ENCODE measurements around the gene TMEM200A. TPM values are rescaled to one million over a fixed set of nuclear protein-coding genes. Genes with fewer than 3 reads are reported as not detected.

Gene TMEM200A
- total RNA-seq, 5 donors from 2014 or later (not counting 1 experiment from before 2014, with no cell fraction given), result 1.2 to 5.5 (median 3.4) TPM

DNA sequence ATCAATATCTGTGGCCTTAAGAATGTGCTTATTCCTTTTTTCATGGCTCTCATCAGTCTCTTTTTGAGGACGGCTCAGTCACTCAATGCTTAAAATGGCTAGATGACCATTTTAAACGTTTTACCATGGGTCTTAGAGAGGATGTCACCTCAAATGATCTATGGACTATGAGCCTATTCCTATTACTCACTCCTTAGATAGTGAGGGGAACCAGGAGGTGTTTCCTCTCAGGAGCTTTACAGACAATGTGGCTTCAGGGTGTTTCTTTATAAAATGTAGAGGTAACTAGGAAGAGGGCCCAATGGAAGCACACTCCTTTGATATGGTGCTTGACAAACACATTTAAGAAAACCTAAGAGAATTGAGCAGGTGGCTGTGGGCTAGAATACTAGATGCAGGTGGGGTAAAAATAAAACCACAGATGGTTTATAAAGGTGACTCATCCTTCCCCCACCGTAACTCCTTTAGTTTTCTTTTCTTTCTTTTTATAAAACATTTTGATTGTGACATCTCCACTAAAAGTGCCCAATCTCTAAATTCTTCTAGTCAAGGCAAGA lies 1.5 kb upstream of the TMEM200A start:
- no peak overlapping the region for H3K4me3 ChIP-seq (ENCODE audit: control insufficient read depth in 1 of 2, extremely low read depth in 1 of 2, low read length in 1 of 2)
- ATAC-seq (replicated peaks in 1 of 4) (peak in 2 of 4 experiments; percentile 5 to 7), DNase-seq (no peak)
- WGBS (ENCODE audit: insufficient coverage), result no CpG with 5 or more reads among the region's 3 CpGs
- CTCF ChIA-PET, result no interaction called here
- H3K4me1 ChIP-seq (ENCODE audit: control insufficient read depth in 1 of 2, extremely low read depth in 1 of 2, insufficient read depth in 2 of 2, low read length in 2 of 2), result peaks cover 3 to 19% of the 10 kb centered on the region in 2 experiments
- H3K36me3 ChIP-seq (ENCODE audit: control insufficient read depth in 2 of 2, extremely low read depth in 1 of 2, insufficient read depth in 1 of 2, low read length in 1 of 2), result no peaks in the 10 kb centered on the region
- H3K9me3 ChIP-seq, result no peaks in the 10 kb centered on the region
- no peak overlapping the region for H3K27ac ChIP-seq (ENCODE audit: low read length)
- H3K27me3 Mint-ChIP-seq, result peaks cover 5 to 10% of the 10 kb centered on the region in 2 donors
- peak overlapping the region; percentile 69 to 79 (median 78) for H3K4me3 Mint-ChIP-seq
- peaks cover 0 to 20% (median 10%) of the 10 kb centered on the region in 3 donors for H3K9me3 Mint-ChIP-seq
- H3K36me3 Mint-ChIP-seq, result no peaks in the 10 kb centered on the region
- H3K4me1 Mint-ChIP-seq, result peaks cover 25 to 34% (median 32%) of the 10 kb centered on the region in 3 donors
- H3K27me3 ChIP-seq (replicated peaks in 1 of 2; ENCODE audit: control insufficient read depth in 2 of 2, extremely low read depth in 1 of 2, insufficient read depth in 2 of 2, low read length in 1 of 2), result peaks cover 0 to 11% of the 10 kb centered on the region in 2 experiments
- no peak overlapping the region for H3K27ac Mint-ChIP-seq
- POLR2A ChIA-PET, result no interaction called here

GRCh38 chr6:130366107-130367005 lies 539 bp downstream of the TMEM200A start:
- Mint-ChIP-seq H3K9me3 (peaks cover 0 to 5% (median 0%) of the 10 kb centered on the region in 3 donors), H3K36me3 (no peaks in the 10 kb centered on the region), H3K4me3 (peak overlapping the region; percentile 79 to 85 (median 79)), H3K4me1 (peaks cover 25 to 34% (median 32%) of the 10 kb centered on the region in 3 donors), H3K27ac (peak overlapping the region; percentile 44 to 80), H3K27me3 (peaks cover 0 to 10% of the 10 kb centered on the region in 2 donors)
- CTCF ChIA-PET, result interaction anchor here in 1 of 2 donors (0.7 kb wide), 1 partner anchor 236 kb away, joined by 9 read pairs; no protein-coding TSS in a partner anchor
- DNase-seq (peak in 8 of 35 experiments; percentile 3 to 30 (median 16)), ATAC-seq (replicated peaks in 1 of 4) (peak; percentile 42 to 67 (median 55))
- Histone ChIP-seq H3K27me3 (replicated peaks in 1 of 2; ENCODE audit: control insufficient read depth in 2 of 2, extremely low read depth in 1 of 2, insufficient read depth in 2 of 2, low read length in 1 of 2) (peaks cover 0 to 11% of the 10 kb centered on the region in 2 experiments), H3K4me3 (ENCODE audit: control insufficient read depth in 1 of 2, extremely low read depth in 1 of 2, low read length in 1 of 2) (peak overlapping the region; percentile 79 to 83), H3K4me1 (ENCODE audit: control insufficient read depth in 1 of 2, extremely low read depth in 1 of 2, insufficient read depth in 2 of 2, low read length in 2 of 2) (peaks cover 3 to 19% of the 10 kb centered on the region in 2 experiments), H3K9me3 (no peaks in the 10 kb centered on the region), H3K27ac (ENCODE audit: low read length) (no peak overlapping the region), H3K36me3 (ENCODE audit: control insufficient read depth in 2 of 2, extremely low read depth in 1 of 2, insufficient read depth in 1 of 2, low read length in 1 of 2) (no peaks in the 10 kb centered on the region)
- POLR2A ChIA-PET, result no interaction called here
- WGBS (ENCODE audit: insufficient coverage), result 10% methylated on average over 33 of the region's 65 CpGs

- H3K4me3 ChIP-seq (ENCODE audit: control insufficient read depth in 1 of 2, extremely low read depth in 1 of 2, low read length in 1 of 2), result no peak overlapping the region
- no peak overlapping the region for H3K27ac ChIP-seq (ENCODE audit: low read length)
- CTCF ChIA-PET, result interaction anchor here in 1 of 2 donors (1.3 kb wide), 1 partner anchor 331 kb away, joined by 4 read pairs; no protein-coding TSS in a partner anchor
- Mint-ChIP-seq H3K4me1 (peaks cover 25 to 34% (median 32%) of the 10 kb centered on the region in 3 donors), H3K9me3 (no peaks in the 10 kb centered on the region), H3K27ac (no peak overlapping the region), H3K4me3 (peak overlapping the region; percentile 16 to 79 (median 28)), H3K27me3 (peaks cover 0 to 10% of the 10 kb centered on the region in 2 donors), H3K36me3 (no peaks in the 10 kb centered on the region)
- peaks cover 0 to 11% of the 10 kb centered on the region in 2 experiments for H3K27me3 ChIP-seq (replicated peaks in 1 of 2; ENCODE audit: control insufficient read depth in 2 of 2, extremely low read depth in 1 of 2, insufficient read depth in 2 of 2, low read length in 1 of 2)
- H3K36me3 ChIP-seq (ENCODE audit: control insufficient read depth in 2 of 2, extremely low read depth in 1 of 2, insufficient read depth in 1 of 2, low read length in 1 of 2), result no peaks in the 10 kb centered on the region
- WGBS (ENCODE audit: insufficient coverage), result 80% methylated on average over 1 of the region's 1 CpG
- POLR2A ChIA-PET, result interaction anchor here in 1 of 2 donors (0.5 to 0.7 kb wide), 2 partner anchors 86 to 660 kb away, joined by 3 read pairs; no protein-coding TSS in a partner anchor
- peak in 1 of 35 experiments; percentile 30 for DNase-seq
- H3K9me3 ChIP-seq, result no peaks in the 10 kb centered on the region
- peak in 1 of 4 experiments; percentile 55 for ATAC-seq (replicated peaks in 1 of 4)
- peaks cover 3 to 19% of the 10 kb centered on the region in 2 experiments for H3K4me1 ChIP-seq (ENCODE audit: control insufficient read depth in 1 of 2, extremely low read depth in 1 of 2, insufficient read depth in 2 of 2, low read length in 2 of 2)
These were observed 1.9 kb downstream of the TMEM200A start for GRCh38 chr6:130367767-130368166.

DNA sequence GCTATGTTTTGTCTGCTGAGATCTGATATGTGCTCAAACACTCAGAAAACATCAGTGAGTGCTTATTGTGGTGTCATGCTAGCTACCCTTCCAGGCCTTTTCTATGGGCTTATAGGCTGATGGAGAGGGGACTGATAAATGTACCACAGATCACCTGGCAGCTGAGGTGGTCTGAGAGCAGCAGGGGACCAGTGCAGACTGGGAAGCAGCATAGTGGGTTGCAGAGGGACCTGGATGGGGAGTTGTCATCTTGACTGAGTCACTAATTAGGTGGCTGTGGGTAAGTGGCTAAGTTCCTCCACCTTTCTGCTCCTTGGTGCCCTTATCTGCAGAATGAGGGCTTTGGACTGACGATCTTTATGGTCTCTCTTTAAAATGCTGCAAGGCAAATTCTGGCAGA lies 2.8 kb downstream of the TMEM200A start:
- peaks cover 3 to 19% of the 10 kb centered on the region in 2 experiments for H3K4me1 ChIP-seq (ENCODE audit: control insufficient read depth in 1 of 2, extremely low read depth in 1 of 2, insufficient read depth in 2 of 2, low read length in 2 of 2)
- H3K36me3 ChIP-seq (ENCODE audit: control insufficient read depth in 2 of 2, extremely low read depth in 1 of 2, insufficient read depth in 1 of 2, low read length in 1 of 2), result no peaks in the 10 kb centered on the region
- Mint-ChIP-seq H3K36me3 (no peaks in the 10 kb centered on the region), H3K27me3 (peaks cover 0 to 7% of the 10 kb centered on the region in 2 donors), H3K4me3 (no peak overlapping the region), H3K27ac (no peak overlapping the region), H3K4me1 (peaks cover 25 to 34% (median 32%) of the 10 kb centered on the region in 3 donors), H3K9me3 (no peaks in the 10 kb centered on the region)
- H3K4me3 ChIP-seq (ENCODE audit: control insufficient read depth in 1 of 2, extremely low read depth in 1 of 2, low read length in 1 of 2), result no peak overlapping the region
- 55% methylated on average over 1 of the region's 1 CpG for WGBS (ENCODE audit: insufficient coverage)
- H3K27me3 ChIP-seq (replicated peaks in 1 of 2; ENCODE audit: control insufficient read depth in 2 of 2, extremely low read depth in 1 of 2, insufficient read depth in 2 of 2, low read length in 1 of 2), result peaks cover 0 to 11% of the 10 kb centered on the region in 2 experiments
- ATAC-seq (replicated peaks in 1 of 4), result no peak
- no peaks in the 10 kb centered on the region for H3K9me3 ChIP-seq
- DNase-seq, result no peak
- ChIA-PET CTCF (interaction anchor here in 1 of 2 donors (1.3 kb wide), 1 partner anchor 330 kb away, joined by 4 read pairs; no protein-coding TSS in a partner anchor), POLR2A (interaction anchor here in 1 of 2 donors (0.7 to 0.8 kb wide), 2 partner anchors 38 to 85 kb away, joined by 3 read pairs; no protein-coding TSS in a partner anchor)
- H3K27ac ChIP-seq (ENCODE audit: low read length), result no peak overlapping the region

DNA sequence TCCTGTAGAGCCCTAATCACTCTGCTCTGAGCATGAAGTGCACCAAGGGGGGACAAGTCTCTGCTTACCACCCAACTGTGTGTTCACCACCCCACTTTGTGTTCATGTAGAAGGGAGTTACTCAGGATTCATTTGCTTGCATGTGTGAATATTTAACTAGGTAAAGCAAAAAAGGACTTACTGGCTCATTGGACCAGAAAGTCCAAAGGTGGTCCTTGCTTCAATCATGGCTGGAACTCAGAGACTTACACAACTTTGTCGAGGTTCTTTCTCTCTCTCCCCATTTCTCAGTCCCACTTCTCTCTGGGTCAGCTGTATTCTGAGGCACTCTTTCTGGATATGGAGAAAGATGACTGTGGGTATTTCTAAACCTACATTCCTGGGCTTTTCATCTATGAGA lies 4.0 kb downstream of the TMEM200A start:
- no peak overlapping the region for H3K4me3 Mint-ChIP-seq
- H3K27me3 Mint-ChIP-seq, result peaks cover 0 to 7% of the 10 kb centered on the region in 2 donors
- Histone ChIP-seq H3K27ac (ENCODE audit: low read length) (no peak overlapping the region), H3K36me3 (ENCODE audit: control insufficient read depth in 2 of 2, extremely low read depth in 1 of 2, insufficient read depth in 1 of 2, low read length in 1 of 2) (no peaks in the 10 kb centered on the region), H3K4me3 (ENCODE audit: control insufficient read depth in 1 of 2, extremely low read depth in 1 of 2, low read length in 1 of 2) (no peak overlapping the region), H3K4me1 (ENCODE audit: control insufficient read depth in 1 of 2, extremely low read depth in 1 of 2, insufficient read depth in 2 of 2, low read length in 2 of 2) (peaks cover 5 to 17% of the 10 kb centered on the region in 2 experiments), H3K9me3 (no peaks in the 10 kb centered on the region), H3K27me3 (replicated peaks in 1 of 2; ENCODE audit: control insufficient read depth in 2 of 2, extremely low read depth in 1 of 2, insufficient read depth in 2 of 2, low read length in 1 of 2) (peaks cover 0 to 11% of the 10 kb centered on the region in 2 experiments)
- ChIA-PET CTCF (no interaction called here), POLR2A (no interaction called here)
- peaks cover 16 to 26% (median 24%) of the 10 kb centered on the region in 3 donors for H3K4me1 Mint-ChIP-seq
- no peak overlapping the region for H3K27ac Mint-ChIP-seq
- H3K9me3 Mint-ChIP-seq, result no peaks in the 10 kb centered on the region
- H3K36me3 Mint-ChIP-seq, result no peaks in the 10 kb centered on the region
- no CpG with 5 or more reads among the region's 1 CpG for WGBS (ENCODE audit: insufficient coverage)
- ATAC-seq (replicated peaks in 1 of 4), result no peak
- DNase-seq, result no peak

- ChIA-PET CTCF (interaction anchor here in 1 of 2 donors (0.5 kb wide), 1 partner anchor 1128 kb away, joined by 3 read pairs; no protein-coding TSS in a partner anchor), POLR2A (no interaction called here)
- Histone ChIP-seq H3K27me3 (replicated peaks in 1 of 2; ENCODE audit: control insufficient read depth in 2 of 2, extremely low read depth in 1 of 2, insufficient read depth in 2 of 2, low read length in 1 of 2) (no peaks in the 10 kb centered on the region), H3K4me1 (ENCODE audit: control insufficient read depth in 1 of 2, extremely low read depth in 1 of 2, insufficient read depth in 2 of 2, low read length in 2 of 2) (peaks cover 0 to 5% of the 10 kb centered on the region in 2 experiments), H3K4me3 (ENCODE audit: control insufficient read depth in 1 of 2, extremely low read depth in 1 of 2, low read length in 1 of 2) (no peak overlapping the region), H3K9me3 (no peaks in the 10 kb centered on the region), H3K36me3 (ENCODE audit: control insufficient read depth in 2 of 2, extremely low read depth in 1 of 2, insufficient read depth in 1 of 2, low read length in 1 of 2) (no peaks in the 10 kb centered on the region), H3K27ac (ENCODE audit: low read length) (no peak overlapping the region)
- ATAC-seq (replicated peaks in 1 of 4) (no peak), DNase-seq (no peak)
- H3K27ac Mint-ChIP-seq, result peak overlapping the region in 1 of 2 donors; percentile 29
- H3K9me3 Mint-ChIP-seq, result no peaks in the 10 kb centered on the region
- no peak overlapping the region for H3K4me3 Mint-ChIP-seq
- H3K36me3 Mint-ChIP-seq, result no peaks in the 10 kb centered on the region
- 100% methylated on average over 1 of the region's 7 CpGs for WGBS (ENCODE audit: insufficient coverage)
- H3K4me1 Mint-ChIP-seq, result peaks cover 8 to 17% (median 16%) of the 10 kb centered on the region in 3 donors
- peaks cover 0 to 2% of the 10 kb centered on the region in 2 donors for H3K27me3 Mint-ChIP-seq
These were observed 6.2 kb downstream of the TMEM200A start for GRCh38 chr6:130371921-130372420.
